Adrenal gland (tissue), 12 donors: Measurements from ENCODE around the gene ACTL6B. TPM values are rescaled to one million over a fixed set of nuclear protein-coding genes. Genes with fewer than 3 reads are reported as not detected.

Source experiments
- DNase-seq, 7 donors: peaks; one replicate each; pipeline ENCODE4 v3.0.0-alpha.2; 2019 to 2020
- H3K27ac ChIP-seq, 5 donors: fragments of 200-600 bp; sonication (generic) in 4 of 5; 1 replicate in 3 of 5; 2 replicates in 2 of 5; pipeline versions ENCODE4 v1.5.1 to v1.8.0; 2016 to 2020; ENCODE audit warnings: mild to moderate bottlenecking in 1 of 5
- H3K27me3 ChIP-seq: fragments of 200-600 bp; 2 replicates; pipeline ENCODE4 v1.8.0; 2021
- H3K36me3 ChIP-seq, 2 donors: fragments of 200-600 bp; replicated peaks in 1 of 2; 1 replicate in 1 of 2; 2 replicates in 1 of 2; pipeline versions ENCODE4 v1.5.1 to v1.8.0; 2018 to 2022
- H3K4me1 ChIP-seq, 2 donors: fragments of 200-600 bp; replicated peaks in 1 of 2; 1 replicate in 1 of 2; 2 replicates in 1 of 2; pipeline versions ENCODE4 v1.5.1 to v1.8.0; 2018 to 2021
- H3K4me3 ChIP-seq, 4 donors: fragments of 200-600 bp; sonication (generic) in 3 of 4; one replicate each; pipeline ENCODE4 v1.5.1; 2016 to 2018
- H3K9me3 ChIP-seq, 3 donors: fragments of 200-600 bp; sonication (generic) in 1 of 3; replicated peaks in 1 of 3; 1 replicate in 2 of 3; 2 replicates in 1 of 3; pipeline versions ENCODE4 v1.5.1 to v1.8.0; 2016 to 2021
- CTCF ChIP-seq, 6 experiments: fragments of 450-650 bp in 4 of 6; fragments of 200-600 bp in 2 of 6; sonication (generic) in 1 of 6; IDR thresholded peaks; 1 replicate in 5 of 6; 2 replicates in 1 of 6; pipeline versions ENCODE4 v1.5.1 to v1.8.0; 2016 to 2021; ENCODE audit warnings: antibody characterized with exemption in 6 of 6, mild to moderate bottlenecking in 2 of 6, moderate library complexity in 1 of 6
- POLR2A ChIP-seq, 2 donors: fragments of 450-650 bp; IDR thresholded peaks; one replicate each; pipeline ENCODE4 v1.6.1; 2017; ENCODE audit warnings: antibody characterized with exemption in 2 of 2, mild to moderate bottlenecking in 2 of 2, moderate library complexity in 1 of 2
- WGBS, 4 donors: extraction: QIAGEN DNeasy Blood & Tissue Kit in 2 of 4; methylation state at CpG; one replicate each; pipeline versions ENCODE4 v1.1.5 to v1.1.7; 2013 to 2017; 5-methylcytosine and 5-hydroxymethylcytosine counted together
- intact Hi-C, 2 donors: fragments of 100-400 bp; cut with DNase I; formaldehyde crosslinking; loops; one replicate each; pipeline versions ENCODE4 v1.14.1 to v1.15.0; 2022 to 2023
- polyA plus RNA-seq, 3 donors: library from polyadenylated mRNA; stranded (reverse); fragments of 200-250 nt in 2 of 3; fragments of 350-450 nt in 1 of 3; fragmentation: Illumina TruSeq in 1 of 3; extraction: RNeasy Lipid Tissue Mini Kit (QIAGEN cat#74804) in 1 of 3; gene quantifications; one replicate each; pipeline ENCODE4 v1.2.3, GENCODE V29; 2013 to 2014
- total RNA-seq, 9 donors: library from RNA; depleted of rRNA in 4 of 9; stranded (reverse); fragments of >200 nt in 4 of 9; fragments of 120-200 nt in 1 of 9; fragmentation: NEBNext Ultra II Directional in 1 of 9; extraction: Animal tissue kit (Norgen Biotek cat#: 25700) in 1 of 9; gene quantifications; one replicate each; pipeline versions ENCODE4 v1.1.0 to v1.2.4, GENCODE V29; 2013 to 2023
- donor health status: healthy with polysubstance abuse.
- donor health status: Bipolar disorder and iron deficiency.
- donor health status: DM: yes; HTN: yes; CAD: no.
- donor health status: DM: no; HTN: no; CAD: no.
- donor health status: DM: no; HTN: no; CAD: no.
- donor health status: DM: yes; HTN: yes; CAD: no.

Gene ACTL6B
- total and polyA plus RNA-seq, 12 donors = 0.64 to 5.1 (median 2.4) TPM; not detected in 5

- Histone ChIP-seq H3K4me3 (peak within 1 kb of the TSS in 3 of 4 donors; percentile 75 to 83 (median 77)), H3K27me3 (no peaks in the 10 kb centered on the region), H3K27ac (peak within 1 kb of the TSS; percentile 78 to 97 (median 90)), H3K9me3 (no peaks in the 10 kb centered on the region), H3K4me1 (peaks cover 12 to 13% of the 10 kb centered on the region in 2 donors), H3K36me3 (no peaks in the 10 kb centered on the region)
- TF ChIP-seq CTCF (IDR thresholded peaks at IDR 0.05) = peak in 2 of 6 experiments; percentile 11 to 30
- peak; percentile 83 to 94 for TF ChIP-seq POLR2A (IDR thresholded peaks at IDR 0.05)
- intact Hi-C loops = no loop called here
- DNase-seq = peak; percentile 98 to 100 (median 99)
- WGBS, 4 donors = 0% methylated on average over 7 to 61 of the region's 61 CpGs
These were observed 44.1 kb downstream of the ACTL6B start, which contains the start of gene MOSPD3 for GRCh38 chr7:100611983-100612729. Gene MOSPD3, plus strand, starts transcription at chr7:100612540. Its CDS starts 252 bp downstream, at chr7:100612792.

- Histone ChIP-seq H3K36me3 (no peaks in the 10 kb centered on the region), H3K4me3 (no peak overlapping the region), H3K27ac (no peak overlapping the region), H3K27me3 (no peaks in the 10 kb centered on the region), H3K9me3 (no peaks in the 10 kb centered on the region), H3K4me1 (peaks cover 18 to 24% of the 10 kb centered on the region in 2 donors)
- TF ChIP-seq CTCF (IDR thresholded peaks at IDR 0.05) = no peak
- TF ChIP-seq POLR2A (IDR thresholded peaks at IDR 0.05) = no peak
- intact Hi-C loops = no loop called here
- DNase-seq = no peak
- WGBS, 4 donors = 86 to 89% (median 86%) methylated on average over 5 of the region's 5 CpGs
These were observed 46.3 kb downstream of the ACTL6B start for GRCh38 chr7:100609958-100610357.

- no peak for DNase-seq
- intact Hi-C loops = no loop called here
- TF ChIP-seq CTCF (IDR thresholded peaks at IDR 0.05) = no peak
- no peak for TF ChIP-seq POLR2A (IDR thresholded peaks at IDR 0.05)
- Histone ChIP-seq H3K27me3 (no peaks in the 10 kb centered on the region), H3K4me3 (no peak overlapping the region), H3K36me3 (no peaks in the 10 kb centered on the region), H3K9me3 (no peaks in the 10 kb centered on the region), H3K4me1 (peaks cover 14 to 16% of the 10 kb centered on the region in 2 donors), H3K27ac (no peak overlapping the region)
- WGBS, 4 donors = 87 to 94% (median 92%) methylated on average over 8 of the region's 8 CpGs
These were observed 49.1 kb downstream of the ACTL6B start for GRCh38 chr7:100607111-100607510.

GRCh38 chr7:100606313-100606712 lies 49.9 kb downstream of the ACTL6B start:
- 89 to 95% (median 92%) methylated on average over 3 to 12 of the region's 12 CpGs for WGBS, 4 donors
- no peak for DNase-seq
- H3K27ac ChIP-seq = no peak overlapping the region
- no peak for TF ChIP-seq POLR2A (IDR thresholded peaks at IDR 0.05)
- no peak for TF ChIP-seq CTCF (IDR thresholded peaks at IDR 0.05)
- H3K4me3 ChIP-seq = no peak overlapping the region
- peaks cover 14 to 16% of the 10 kb centered on the region in 2 donors for H3K4me1 ChIP-seq
- no peaks in the 10 kb centered on the region for H3K27me3 ChIP-seq
- no peaks in the 10 kb centered on the region for H3K36me3 ChIP-seq
- intact Hi-C loops = no loop called here
- H3K9me3 ChIP-seq = no peaks in the 10 kb centered on the region
